GM18907 (cell line): ENCODE results near the gene GARNL3.

Source experiments
- ATAC-seq: cut with Tn5 transposase; IDR thresholded peaks from one replicate; pipeline ENCODE4 v1.9.1; 2021; ENCODE audit warnings: mild to moderate bottlenecking, moderate library complexity; ENCODE audit not compliant: unreplicated experiment

GARNL3 gene

GRCh38 chr9:127344368-127345000 lies 79.9 kb downstream of the GARNL3 start:
- no peak for ATAC-seq

GRCh38 chr9:127345566-127345965 lies 81.0 kb downstream of the GARNL3 start:
- no peak for ATAC-seq

GRCh38 chr9:127346584-127346983 lies 82.0 kb downstream of the GARNL3 start:
- ATAC-seq, result no peak

GRCh38 chr9:127347831-127348776 lies 83.5 kb downstream of the GARNL3 start:
- no peak for ATAC-seq

GRCh38 chr9:127349483-127350113 lies 85.0 kb downstream of the GARNL3 start:
- no peak for ATAC-seq

GRCh38 chr9:127351182-127352166 lies 86.9 kb downstream of the GARNL3 start:
- no peak for ATAC-seq

GRCh38 chr9:127353882-127354281 lies 89.3 kb downstream of the GARNL3 start:
- ATAC-seq, result no peak

- no peak for ATAC-seq
These were observed 92.3 kb downstream of the GARNL3 start for GRCh38 chr9:127356906-127357305.

GRCh38 chr9:127358023-127358535 lies 93.5 kb downstream of the GARNL3 start:
- no peak for ATAC-seq

GRCh38 chr9:127358770-127359169 lies 94.2 kb downstream of the GARNL3 start:
- ATAC-seq, result no peak

GRCh38 chr9:127360250-127360649 lies 95.7 kb downstream of the GARNL3 start:
- no peak for ATAC-seq

GRCh38 chr9:127360829-127361228 lies 96.3 kb downstream of the GARNL3 start:
- ATAC-seq, result no peak

GRCh38 chr9:127361561-127361960 lies 97.0 kb downstream of the GARNL3 start:
- no peak for ATAC-seq

- ATAC-seq, result no peak
These were observed 98.3 kb downstream of the GARNL3 start for GRCh38 chr9:127362829-127363228.

- no peak for ATAC-seq
These were observed 100.9 kb downstream of the GARNL3 start for GRCh38 chr9:127365461-127365860.

- ATAC-seq, result no peak
These were observed 102.0 kb downstream of the GARNL3 start for GRCh38 chr9:127366594-127366993.

GRCh38 chr9:127368852-127369402 lies 104.4 kb downstream of the GARNL3 start:
- no peak for ATAC-seq

- no peak for ATAC-seq
These were observed 104.9 kb downstream of the GARNL3 start for GRCh38 chr9:127369428-127369827.

GRCh38 chr9:127370147-127370579 lies 105.6 kb downstream of the GARNL3 start:
- no peak for ATAC-seq
